ENCODE data around the gene KANK4. TPM values are rescaled to one million over a fixed set of nuclear protein-coding genes. Genes with fewer than 3 reads are reported as not detected.

KANK4 gene
- total and polyA plus RNA-seq, 7 experiments from 2014 or later: not detected

DNA sequence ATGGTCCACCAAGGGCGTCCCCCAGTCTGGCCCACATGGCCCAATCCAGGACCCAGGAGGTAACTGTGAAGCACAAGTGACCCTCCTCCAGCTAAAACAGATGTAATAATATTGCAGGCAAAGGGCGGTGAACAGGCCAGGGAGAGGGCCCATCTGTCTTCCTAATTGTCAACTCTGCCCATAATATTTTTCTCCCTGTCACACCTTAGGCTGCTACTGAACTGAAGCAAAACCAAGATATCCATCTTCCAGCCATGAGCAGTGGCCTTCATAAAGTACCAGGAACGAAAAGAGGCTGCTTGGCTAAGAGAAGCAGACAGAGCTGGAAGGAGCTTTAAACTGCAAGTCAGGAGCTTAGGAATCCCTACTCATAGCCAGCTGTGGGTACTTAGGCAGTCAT is 3.1 kb downstream of the KANK4 start:
- Mint-ChIP-seq H3K9me3 (no peaks in the 10 kb centered on the region), H3K4me1 (peaks cover 0 to 7% (median 6%) of the 10 kb centered on the region in 7 donors), H3K4me3 (no peak overlapping the region), H3K36me3 (no peaks in the 10 kb centered on the region), H3K27me3 (peaks cover 19 to 37% (median 35%) of the 10 kb centered on the region in 5 donors), H3K27ac (no peak overlapping the region)
- ChIA-PET CTCF (no interaction called here), POLR2A (no interaction called here)
- intact Hi-C loops (cut with micrococcal nuclease): no loop called here
- Histone ChIP-seq H3K27me3 (ENCODE audit: control insufficient read depth in 2 of 2, insufficient read depth in 2 of 2, low read length in 2 of 2) (peaks cover 0 to 3% of the 10 kb centered on the region in 2 donors), H3K9me3 (ENCODE audit: control insufficient read depth in 2 of 3, low read length in 3 of 3) (no peaks in the 10 kb centered on the region), H3K27ac (ENCODE audit: low read depth, low read length) (no peak overlapping the region), H3K4me1 (ENCODE audit: control insufficient read depth in 2 of 2, insufficient read depth in 2 of 2, low read length in 2 of 2) (no peaks in the 10 kb centered on the region), H3K4me3 (ENCODE audit: low read length) (no peak overlapping the region), H3K36me3 (ENCODE audit: control insufficient read depth in 2 of 3, insufficient read depth in 3 of 3, low read length in 3 of 3) (no peaks in the 10 kb centered on the region)
- DNase-seq: no peak
- ATAC-seq: no peak

GRCh38 chr1:62315387-62315786 is 3.8 kb downstream of the KANK4 start:
- Histone ChIP-seq H3K9me3 (ENCODE audit: control insufficient read depth in 2 of 3, low read length in 3 of 3) (no peaks in the 10 kb centered on the region), H3K27me3 (ENCODE audit: control insufficient read depth in 2 of 2, insufficient read depth in 2 of 2, low read length in 2 of 2) (peaks cover 0 to 3% of the 10 kb centered on the region in 2 donors), H3K4me3 (ENCODE audit: low read length) (no peak overlapping the region), H3K27ac (ENCODE audit: low read depth, low read length) (no peak overlapping the region), H3K36me3 (ENCODE audit: control insufficient read depth in 2 of 3, insufficient read depth in 3 of 3, low read length in 3 of 3) (no peaks in the 10 kb centered on the region), H3K4me1 (ENCODE audit: control insufficient read depth in 2 of 2, insufficient read depth in 2 of 2, low read length in 2 of 2) (no peaks in the 10 kb centered on the region)
- intact Hi-C loops (cut with micrococcal nuclease): no loop called here
- peaks cover 19 to 33% (median 30%) of the 10 kb centered on the region in 5 donors for H3K27me3 Mint-ChIP-seq
- H3K4me3 Mint-ChIP-seq: no peak overlapping the region
- ChIA-PET POLR2A (no interaction called here), CTCF (no interaction called here)
- H3K9me3 Mint-ChIP-seq: no peaks in the 10 kb centered on the region
- H3K4me1 Mint-ChIP-seq: peaks cover 0 to 7% (median 6%) of the 10 kb centered on the region in 7 donors
- DNase-seq (no peak), ATAC-seq (no peak)
- no peaks in the 10 kb centered on the region for H3K36me3 Mint-ChIP-seq
- H3K27ac Mint-ChIP-seq: no peak overlapping the region

- H3K27me3 ChIP-seq (ENCODE audit: control insufficient read depth in 2 of 2, insufficient read depth in 2 of 2, low read length in 2 of 2): peaks cover 0 to 2% of the 10 kb centered on the region in 2 donors
- Mint-ChIP-seq H3K27ac (no peak overlapping the region), H3K4me1 (peaks cover 0 to 4% (median 4%) of the 10 kb centered on the region in 7 donors), H3K27me3 (peaks cover 15 to 29% (median 26%) of the 10 kb centered on the region in 5 donors), H3K9me3 (no peaks in the 10 kb centered on the region), H3K36me3 (no peaks in the 10 kb centered on the region), H3K4me3 (no peak overlapping the region)
- no peaks in the 10 kb centered on the region for H3K4me1 ChIP-seq (ENCODE audit: control insufficient read depth in 2 of 2, insufficient read depth in 2 of 2, low read length in 2 of 2)
- no peak overlapping the region for H3K27ac ChIP-seq (ENCODE audit: low read depth, low read length)
- ATAC-seq: no peak
- intact Hi-C loops (cut with micrococcal nuclease): no loop called here
- no peak for DNase-seq
- H3K36me3 ChIP-seq (ENCODE audit: control insufficient read depth in 2 of 3, insufficient read depth in 3 of 3, low read length in 3 of 3): no peaks in the 10 kb centered on the region
- no peaks in the 10 kb centered on the region for H3K9me3 ChIP-seq (ENCODE audit: control insufficient read depth in 2 of 3, low read length in 3 of 3)
- POLR2A ChIA-PET: no interaction called here
- CTCF ChIA-PET: no interaction called here
- H3K4me3 ChIP-seq (ENCODE audit: low read length): no peak overlapping the region
These were observed 4.5 kb downstream of the KANK4 start for GRCh38 chr1:62314454-62315350.

DNA sequence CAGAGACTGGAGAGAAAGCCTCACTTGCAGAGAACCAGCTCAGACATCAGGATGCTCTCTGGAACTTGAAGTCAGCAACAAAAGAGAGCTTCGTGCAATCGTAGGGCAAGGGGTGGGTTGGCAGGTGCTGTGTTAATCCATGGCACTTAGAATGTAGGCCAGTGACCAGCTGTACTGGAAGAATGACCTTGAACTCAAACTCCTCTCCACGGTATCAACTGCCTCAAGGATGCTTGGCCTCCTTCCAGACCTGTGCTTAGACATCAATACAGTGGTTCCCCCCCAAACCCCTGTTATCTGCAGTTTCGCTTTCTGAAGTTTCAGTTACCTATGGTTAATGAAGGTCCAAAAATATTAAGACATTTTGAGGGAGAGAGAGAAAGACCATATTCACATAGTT is 6.5 kb downstream of the KANK4 start:
- H3K4me1 ChIP-seq (ENCODE audit: control insufficient read depth in 2 of 2, insufficient read depth in 2 of 2, low read length in 2 of 2): no peaks in the 10 kb centered on the region
- DNase-seq: no peak
- Mint-ChIP-seq H3K27ac (no peak overlapping the region), H3K4me3 (no peak overlapping the region), H3K27me3 (peaks cover 4 to 19% (median 14%) of the 10 kb centered on the region in 5 donors), H3K36me3 (no peaks in the 10 kb centered on the region), H3K9me3 (no peaks in the 10 kb centered on the region), H3K4me1 (no peaks in the 10 kb centered on the region)
- no peak overlapping the region for H3K27ac ChIP-seq (ENCODE audit: low read depth, low read length)
- no peak overlapping the region for H3K4me3 ChIP-seq (ENCODE audit: low read length)
- no peaks in the 10 kb centered on the region for H3K9me3 ChIP-seq (ENCODE audit: control insufficient read depth in 2 of 3, low read length in 3 of 3)
- no peaks in the 10 kb centered on the region for H3K36me3 ChIP-seq (ENCODE audit: control insufficient read depth in 2 of 3, insufficient read depth in 3 of 3, low read length in 3 of 3)
- intact Hi-C loops (cut with micrococcal nuclease): no loop called here
- POLR2A ChIA-PET: no interaction called here
- CTCF ChIA-PET: no interaction called here
- ATAC-seq: no peak
- no peaks in the 10 kb centered on the region for H3K27me3 ChIP-seq (ENCODE audit: control insufficient read depth in 2 of 2, insufficient read depth in 2 of 2, low read length in 2 of 2)

- H3K4me3 ChIP-seq (ENCODE audit: low read length): no peak overlapping the region
- H3K36me3 ChIP-seq (ENCODE audit: control insufficient read depth in 2 of 3, insufficient read depth in 3 of 3, low read length in 3 of 3): no peaks in the 10 kb centered on the region
- H3K9me3 ChIP-seq (ENCODE audit: control insufficient read depth in 2 of 3, low read length in 3 of 3): no peaks in the 10 kb centered on the region
- DNase-seq (no peak), ATAC-seq (no peak)
- Mint-ChIP-seq H3K9me3 (no peaks in the 10 kb centered on the region), H3K36me3 (no peaks in the 10 kb centered on the region), H3K4me3 (no peak overlapping the region), H3K27me3 (peaks cover 0 to 8% (median 5%) of the 10 kb centered on the region in 5 donors), H3K27ac (no peak overlapping the region), H3K4me1 (no peaks in the 10 kb centered on the region)
- no peak overlapping the region for H3K27ac ChIP-seq (ENCODE audit: low read depth, low read length)
- intact Hi-C loops (cut with micrococcal nuclease): no loop called here
- H3K27me3 ChIP-seq (ENCODE audit: control insufficient read depth in 2 of 2, insufficient read depth in 2 of 2, low read length in 2 of 2): no peaks in the 10 kb centered on the region
- ChIA-PET POLR2A (no interaction called here), CTCF (no interaction called here)
- no peaks in the 10 kb centered on the region for H3K4me1 ChIP-seq (ENCODE audit: control insufficient read depth in 2 of 2, insufficient read depth in 2 of 2, low read length in 2 of 2)
These were observed 7.7 kb downstream of the KANK4 start for GRCh38 chr1:62311473-62311943.

DNA sequence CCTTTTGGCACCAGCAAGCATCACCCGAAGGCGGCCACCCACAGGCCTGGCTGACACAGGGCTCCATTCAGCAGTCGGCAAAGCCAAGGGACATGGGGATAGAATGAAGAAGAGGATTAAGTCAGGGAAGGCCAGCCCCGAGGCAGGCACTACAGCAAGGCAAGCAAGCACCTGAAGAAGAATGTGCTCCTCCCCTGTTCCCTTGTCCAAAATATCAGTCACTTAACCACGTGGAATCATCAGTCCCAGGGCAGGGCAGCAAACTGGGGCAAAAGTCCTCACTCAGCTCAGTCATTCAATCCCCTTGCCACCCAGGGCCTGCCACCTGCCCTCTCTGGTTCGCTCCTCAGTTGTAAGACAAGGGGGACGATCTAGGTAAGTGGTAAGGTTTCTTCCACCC is 9.3 kb downstream of the KANK4 start:
- H3K9me3 Mint-ChIP-seq: no peaks in the 10 kb centered on the region
- intact Hi-C loops (cut with micrococcal nuclease): no loop called here
- no peaks in the 10 kb centered on the region for H3K36me3 ChIP-seq (ENCODE audit: control insufficient read depth in 2 of 3, insufficient read depth in 3 of 3, low read length in 3 of 3)
- H3K27ac ChIP-seq (ENCODE audit: low read depth, low read length): no peak overlapping the region
- H3K27ac Mint-ChIP-seq: no peak overlapping the region
- no peak overlapping the region for H3K4me3 ChIP-seq (ENCODE audit: low read length)
- DNase-seq (no peak), ATAC-seq (no peak)
- H3K4me1 Mint-ChIP-seq: no peaks in the 10 kb centered on the region
- H3K9me3 ChIP-seq (ENCODE audit: control insufficient read depth in 2 of 3, low read length in 3 of 3): no peaks in the 10 kb centered on the region
- no peak overlapping the region for H3K4me3 Mint-ChIP-seq
- H3K27me3 ChIP-seq (ENCODE audit: control insufficient read depth in 2 of 2, insufficient read depth in 2 of 2, low read length in 2 of 2): no peaks in the 10 kb centered on the region
- peaks cover 0 to 7% (median 0%) of the 10 kb centered on the region in 5 donors for H3K27me3 Mint-ChIP-seq
- H3K36me3 Mint-ChIP-seq: no peaks in the 10 kb centered on the region
- CTCF ChIA-PET: interaction anchor here (1.1 kb wide), 1 partner anchor 9 kb away, joined by 3 read pairs; no protein-coding TSS in a partner anchor
- H3K4me1 ChIP-seq (ENCODE audit: control insufficient read depth in 2 of 2, insufficient read depth in 2 of 2, low read length in 2 of 2): no peaks in the 10 kb centered on the region
- POLR2A ChIA-PET: no interaction called here

- H3K4me3 Mint-ChIP-seq: no peak overlapping the region
- DNase-seq (no peak), ATAC-seq (no peak)
- Histone ChIP-seq H3K9me3 (ENCODE audit: control insufficient read depth in 2 of 3, low read length in 3 of 3) (no peaks in the 10 kb centered on the region), H3K27me3 (ENCODE audit: control insufficient read depth in 2 of 2, insufficient read depth in 2 of 2, low read length in 2 of 2) (no peaks in the 10 kb centered on the region), H3K36me3 (ENCODE audit: control insufficient read depth in 2 of 3, insufficient read depth in 3 of 3, low read length in 3 of 3) (no peaks in the 10 kb centered on the region), H3K4me3 (ENCODE audit: low read length) (no peak overlapping the region), H3K4me1 (ENCODE audit: control insufficient read depth in 2 of 2, insufficient read depth in 2 of 2, low read length in 2 of 2) (no peaks in the 10 kb centered on the region), H3K27ac (ENCODE audit: low read depth, low read length) (no peak overlapping the region)
- no peaks in the 10 kb centered on the region for H3K36me3 Mint-ChIP-seq
- ChIA-PET POLR2A (no interaction called here), CTCF (no interaction called here)
- intact Hi-C loops (cut with micrococcal nuclease): no loop called here
- H3K27me3 Mint-ChIP-seq: peaks cover 0 to 7% (median 0%) of the 10 kb centered on the region in 5 donors
- no peaks in the 10 kb centered on the region for H3K4me1 Mint-ChIP-seq
- H3K27ac Mint-ChIP-seq: no peak overlapping the region
- no peaks in the 10 kb centered on the region for H3K9me3 Mint-ChIP-seq
These were observed 10.6 kb downstream of the KANK4 start for GRCh38 chr1:62308606-62309005.
